ENCODE data around the gene ABCC6.
"Not testable (repeated sequence)": the region's sequence is repeated elsewhere in the genome, so short reads cannot be mapped to it uniquely, and the experiment has no call there.

Gene ABCC6

GRCh38 chr16:16197966-16198365 lies 25.3 kb downstream of the ABCC6 start:
- H3K36me3 ChIP-seq: no peaks in the 10 kb centered on the region
- H3K4me1 ChIP-seq (ENCODE audit: control insufficient read depth in 1 of 2, insufficient read depth in 1 of 2, low read depth in 1 of 2, low read length in 1 of 2): no peaks in the 10 kb centered on the region
- no peaks in the 10 kb centered on the region for H3K27me3 ChIP-seq
- H3K27ac ChIP-seq: no peak overlapping the region
- TF ChIP-seq, protein P1, sequence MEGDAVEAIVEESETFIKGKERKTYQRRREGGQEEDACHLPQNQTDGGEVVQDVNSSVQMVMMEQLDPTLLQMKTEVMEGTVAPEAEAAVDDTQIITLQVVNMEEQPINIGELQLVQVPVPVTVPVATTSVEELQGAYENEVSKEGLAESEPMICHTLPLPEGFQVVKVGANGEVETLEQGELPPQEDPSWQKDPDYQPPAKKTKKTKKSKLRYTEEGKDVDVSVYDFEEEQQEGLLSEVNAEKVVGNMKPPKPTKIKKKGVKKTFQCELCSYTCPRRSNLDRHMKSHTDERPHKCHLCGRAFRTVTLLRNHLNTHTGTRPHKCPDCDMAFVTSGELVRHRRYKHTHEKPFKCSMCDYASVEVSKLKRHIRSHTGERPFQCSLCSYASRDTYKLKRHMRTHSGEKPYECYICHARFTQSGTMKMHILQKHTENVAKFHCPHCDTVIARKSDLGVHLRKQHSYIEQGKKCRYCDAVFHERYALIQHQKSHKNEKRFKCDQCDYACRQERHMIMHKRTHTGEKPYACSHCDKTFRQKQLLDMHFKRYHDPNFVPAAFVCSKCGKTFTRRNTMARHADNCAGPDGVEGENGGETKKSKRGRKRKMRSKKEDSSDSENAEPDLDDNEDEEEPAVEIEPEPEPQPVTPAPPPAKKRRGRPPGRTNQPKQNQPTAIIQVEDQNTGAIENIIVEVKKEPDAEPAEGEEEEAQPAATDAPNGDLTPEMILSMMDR (IDR thresholded peaks at IDR 0.05): no peak
- no peaks in the 10 kb centered on the region for H3K9me3 ChIP-seq
- no peak overlapping the region for H3K4me3 ChIP-seq (ENCODE audit: low read depth in 1 of 2, low read length in 1 of 2)

- Histone ChIP-seq H3K36me3 (peaks cover 2% of the 10 kb centered on the region), H3K4me1 (ENCODE audit: control insufficient read depth in 1 of 2, insufficient read depth in 1 of 2, low read depth in 1 of 2, low read length in 1 of 2) (peaks cover 0 to 3% of the 10 kb centered on the region in 2 experiments), H3K4me3 (ENCODE audit: low read depth in 1 of 2, low read length in 1 of 2) (no peak overlapping the region), H3K27ac (peak overlapping the region; percentile 13), H3K9me3 (no peaks in the 10 kb centered on the region), H3K27me3 (no peaks in the 10 kb centered on the region)
- TF ChIP-seq, protein P1 (IDR thresholded peaks at IDR 0.05): no peak
Measured at GRCh38 chr16:16197331-16197730, 26.0 kb downstream of the ABCC6 start.

- Histone ChIP-seq H3K36me3 (peaks cover 3% of the 10 kb centered on the region), H3K4me3 (ENCODE audit: low read depth in 1 of 2, low read length in 1 of 2) (no peak overlapping the region), H3K4me1 (ENCODE audit: control insufficient read depth in 1 of 2, insufficient read depth in 1 of 2, low read depth in 1 of 2, low read length in 1 of 2) (peaks cover 0 to 7% of the 10 kb centered on the region in 2 experiments), H3K27ac (no peak overlapping the region), H3K9me3 (no peaks in the 10 kb centered on the region), H3K27me3 (no peaks in the 10 kb centered on the region)
- TF ChIP-seq, protein P1 (IDR thresholded peaks at IDR 0.05): no peak
Measured at GRCh38 chr16:16196099-16196498, 27.2 kb downstream of the ABCC6 start.

DNA sequence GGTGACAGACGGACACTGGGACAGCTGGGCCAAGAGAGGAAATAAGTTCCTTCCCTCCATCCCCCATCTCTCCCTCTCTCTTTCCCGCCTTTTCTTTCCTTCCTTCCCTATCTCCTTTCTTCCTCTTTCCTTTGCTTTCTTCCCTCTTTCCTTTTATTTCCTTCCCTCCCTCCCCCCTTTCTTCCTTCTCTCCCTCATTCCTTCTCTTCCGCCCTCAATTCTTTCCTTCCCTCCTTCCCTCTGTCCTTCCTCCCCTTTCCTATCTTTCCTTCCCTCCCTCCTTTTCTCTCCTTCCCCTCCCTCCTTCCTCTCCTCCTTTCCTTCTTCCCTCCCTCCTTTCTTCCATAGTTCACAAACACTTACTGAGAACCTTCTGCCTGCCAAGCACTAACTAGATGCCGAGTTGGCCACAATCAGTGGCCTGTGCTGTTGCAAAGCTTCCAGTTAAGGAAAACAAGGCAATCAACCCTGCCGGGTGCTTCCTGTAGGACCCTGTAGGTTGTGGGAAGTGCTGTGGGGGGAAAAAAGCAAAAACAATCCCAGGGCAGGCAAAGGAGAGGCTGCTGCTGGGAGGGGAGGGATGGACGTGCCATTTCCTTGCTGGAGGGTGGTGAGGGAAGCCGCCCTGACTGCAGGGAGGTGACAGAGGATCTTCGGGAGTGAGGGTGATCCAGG lies 31.7 kb downstream of the ABCC6 start:
- peaks cover 8 to 16% of the 10 kb centered on the region in 2 experiments for H3K4me1 ChIP-seq (ENCODE audit: control insufficient read depth in 1 of 2, insufficient read depth in 1 of 2, low read depth in 1 of 2, low read length in 1 of 2)
- H3K36me3 ChIP-seq: peaks cover 20% of the 10 kb centered on the region
- H3K9me3 ChIP-seq: no peaks in the 10 kb centered on the region
- H3K4me3 ChIP-seq (ENCODE audit: low read depth in 1 of 2, low read length in 1 of 2): no peak overlapping the region
- H3K27ac ChIP-seq: no peak overlapping the region
- TF ChIP-seq, protein P1 (IDR thresholded peaks at IDR 0.05): no peak
- no peaks in the 10 kb centered on the region for H3K27me3 ChIP-seq

DNA sequence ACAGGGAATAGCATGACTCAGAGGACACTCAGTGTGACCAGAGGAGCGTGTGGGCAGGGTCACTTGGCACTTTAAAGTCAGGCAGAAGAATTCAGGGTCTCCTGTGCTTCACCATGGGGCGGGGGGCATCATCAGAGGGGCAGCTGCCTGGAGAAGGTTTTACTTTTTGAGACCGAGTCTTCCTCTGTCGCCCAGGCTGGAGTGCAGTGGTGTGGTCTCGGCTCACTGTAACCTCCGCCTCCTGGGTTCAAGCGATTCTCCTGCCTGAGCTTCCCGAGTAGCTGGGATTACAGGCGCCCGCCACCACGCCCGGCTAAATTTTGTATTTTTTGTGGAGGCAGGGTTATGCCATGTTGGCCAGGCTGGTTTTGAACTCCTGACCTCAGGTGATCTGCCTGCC lies 32.3 kb downstream of the ABCC6 start:
- H3K4me3 ChIP-seq (ENCODE audit: low read depth in 1 of 2, low read length in 1 of 2); H3K27me3 ChIP-seq; H3K9me3 ChIP-seq; H3K27ac ChIP-seq: not testable (repeated sequence)
- H3K36me3 ChIP-seq: peaks cover 27% of the 10 kb centered on the region
- peaks cover 8 to 17% of the 10 kb centered on the region in 2 experiments for H3K4me1 ChIP-seq (ENCODE audit: control insufficient read depth in 1 of 2, insufficient read depth in 1 of 2, low read depth in 1 of 2, low read length in 1 of 2)

DNA sequence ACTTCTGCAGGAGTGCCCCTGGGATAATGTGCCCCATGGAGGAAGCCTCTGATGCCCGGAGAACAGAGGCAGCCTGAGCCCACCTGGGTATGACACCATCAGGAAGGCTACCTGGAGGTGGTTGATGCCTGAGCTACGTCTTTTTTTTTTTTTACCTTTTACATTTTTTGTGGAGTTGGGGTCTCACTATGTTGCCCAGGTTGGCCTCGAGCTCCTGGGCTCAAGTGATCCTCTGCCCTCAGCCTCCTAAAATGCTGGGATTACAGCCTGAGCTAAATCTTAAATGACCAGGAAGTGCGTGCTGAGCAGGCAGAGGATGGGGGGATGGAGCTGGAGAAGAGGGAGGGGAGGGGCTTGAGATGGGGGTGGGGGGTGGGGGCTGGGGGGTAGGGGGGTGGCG lies 32.7 kb downstream of the ABCC6 start:
- H3K4me3 ChIP-seq (ENCODE audit: low read depth in 1 of 2, low read length in 1 of 2): no peak overlapping the region
- TF ChIP-seq, protein P1 (IDR thresholded peaks at IDR 0.05): no peak
- H3K4me1 ChIP-seq (ENCODE audit: control insufficient read depth in 1 of 2, insufficient read depth in 1 of 2, low read depth in 1 of 2, low read length in 1 of 2): peaks cover 8 to 17% of the 10 kb centered on the region in 2 experiments
- peaks cover 31% of the 10 kb centered on the region for H3K36me3 ChIP-seq
- no peaks in the 10 kb centered on the region for H3K27me3 ChIP-seq
- H3K9me3 ChIP-seq: no peaks in the 10 kb centered on the region
- no peak overlapping the region for H3K27ac ChIP-seq
